B cell (primary cell): ENCODE results near the gene ZNF142. TPM values are rescaled to one million over a fixed set of nuclear protein-coding genes. Genes with fewer than 3 reads are reported as not detected.

Experiments used
- ATAC-seq: fragments of 200-7000 bp; cut with Tn5 transposase; one replicate; pipeline ENCODE4 v1.10.0; 2021; ENCODE audit warnings: low read depth, mild to moderate bottlenecking, moderate number of reproducible peaks, moderate library complexity
- CTCF ChIA-PET: fragments of 350-600 bp; sonication (Branson Sonifier 250); formaldehyde crosslinking; loops from one replicate; lab custom pipeline; 2021; ENCODE audit warnings: antibody characterized with exemption, inconsistent platforms; lab: Charles Lee
- POLR2A ChIA-PET: fragments of 350-600 bp; sonication (Branson Sonifier 250); formaldehyde crosslinking; loops from one replicate; lab custom pipeline; 2021; ENCODE audit warnings: antibody characterized with exemption; lab: Charles Lee
- DNase-seq: peaks from one replicate; pipeline ENCODE4 v3.0.0; 2013
- H2AFZ ChIP-seq: 2 replicates; pipeline ENCODE4 v1.6.1; 2012; ENCODE audit warnings: mild to moderate bottlenecking, low read depth, low read length; ENCODE audit not compliant: insufficient read depth, poor library complexity, severe bottlenecking
- H3K27ac ChIP-seq, 2 donors: 1 replicate in 1 of 2; 2 replicates in 1 of 2; pipeline ENCODE4 v1.5.1; 2012 to 2013; ENCODE audit warnings: low read length in 2 of 2, mild to moderate bottlenecking in 2 of 2, moderate library complexity in 1 of 2
- H3K27me3 ChIP-seq, 4 experiments: fragments of 200-600 bp in 1 of 4; sonication (generic) in 1 of 4; replicated peaks in 1 of 4; 1 replicate in 2 of 4; 2 replicates in 2 of 4; pipeline versions ENCODE4 v1.6.1 to v1.7.0; 2013 to 2016; ENCODE audit warnings: low read length in 3 of 4, mild to moderate bottlenecking in 2 of 4, mixed read lengths in 1 of 4, moderate library complexity in 1 of 4; ENCODE audit not compliant: insufficient read depth in 4 of 4, control insufficient read depth in 3 of 4; ENCODE audit errors: control extremely low read depth in 1 of 4
- H3K36me3 ChIP-seq, 2 experiments: replicated peaks in 1 of 2; 1 replicate in 1 of 2; 2 replicates in 1 of 2; pipeline versions ENCODE4 v1.6.1 to v1.7.1; 2013; ENCODE audit warnings: low read length in 1 of 2; ENCODE audit not compliant: insufficient read depth in 2 of 2, control insufficient read depth in 1 of 2; ENCODE audit errors: control extremely low read depth in 1 of 2, extremely low read depth in 1 of 2
- H3K4me1 ChIP-seq, 2 donors: fragments of 200-600 bp in 1 of 2; sonication (generic) in 1 of 2; 1 replicate in 1 of 2; 2 replicates in 1 of 2; pipeline versions ENCODE4 v1.5.1 to v1.6.1; 2013 to 2017; ENCODE audit warnings: low read length in 2 of 2; ENCODE audit not compliant: control insufficient read depth in 2 of 2, insufficient read depth in 2 of 2
- H3K4me2 ChIP-seq: replicated peaks from 2 replicates; pipeline ENCODE3; 2012; ENCODE audit warnings: mild to moderate bottlenecking, low read depth, low read length; ENCODE audit not compliant: poor library complexity, severe bottlenecking
- H3K4me3 ChIP-seq, 5 experiments: fragments of 200-600 bp in 1 of 5; sonication (generic) in 1 of 5; 1 replicate in 3 of 5; 2 replicates in 2 of 5; pipeline versions ENCODE4 v1.5.1 to v1.7.0; 2011 to 2016; ENCODE audit warnings: low read length in 4 of 5, mild to moderate bottlenecking in 4 of 5, low read depth in 2 of 5, control low read depth in 1 of 5, moderate library complexity in 1 of 5; ENCODE audit not compliant: insufficient read depth in 1 of 5; ENCODE audit errors: control extremely low read depth in 1 of 5, extremely low read depth in 1 of 5
- H3K79me2 ChIP-seq: fragments of 200-600 bp; sonication (generic); one replicate; pipeline ENCODE4 v1.6.0; 2016; ENCODE audit warnings: low read length; ENCODE audit not compliant: control insufficient read depth, insufficient read depth
- H3K9ac ChIP-seq: fragments of 200-600 bp; sonication (generic); 2 replicates; pipeline ENCODE4 v1.6.1; 2017; ENCODE audit warnings: mild to moderate bottlenecking, low read length, moderate library complexity
- H3K9me3 ChIP-seq, 3 donors: one replicate each; pipeline versions ENCODE4 v1.6.1 to v1.7.1; 2013; ENCODE audit warnings: low read length in 2 of 3; ENCODE audit not compliant: control insufficient read depth in 2 of 3, insufficient read depth in 1 of 3; ENCODE audit errors: control extremely low read depth in 1 of 3
- H4K20me1 ChIP-seq: 2 replicates; pipeline ENCODE4 v1.6.0; 2012; ENCODE audit warnings: mild to moderate bottlenecking, low read length; ENCODE audit not compliant: insufficient read depth, control insufficient read depth, poor library complexity, severe bottlenecking
- H3K27ac Mint-ChIP-seq: one replicate; pipeline ENCODE4 v1.8.0; 2021; ENCODE audit warnings: mixed read lengths
- H3K27me3 Mint-ChIP-seq: one replicate; pipeline ENCODE4 v1.8.0; 2021; ENCODE audit warnings: mixed read lengths
- H3K4me1 Mint-ChIP-seq: one replicate; pipeline ENCODE4 v1.8.0; 2021; ENCODE audit warnings: mixed read lengths
- H3K4me3 Mint-ChIP-seq: one replicate; pipeline ENCODE4 v1.8.0; 2021; ENCODE audit warnings: mixed read lengths
- H3K9me3 Mint-ChIP-seq: one replicate; pipeline ENCODE4 v1.8.0; 2022; ENCODE audit warnings: mixed read lengths; ENCODE audit not compliant: insufficient read depth
- CTCF ChIP-seq: fragments of 200-600 bp; IDR thresholded peaks from one replicate; pipeline ENCODE4 v1.8.0; 2022; ENCODE audit warnings: antibody characterized with exemption, mild to moderate bottlenecking
- EZH2 ChIP-seq: IDR thresholded peaks from 2 replicates; pipeline ENCODE4 v1.6.1; 2012; ENCODE audit warnings: borderline replicate concordance, low read depth, mild to moderate bottlenecking, moderate library complexity, low read length; ENCODE audit not compliant: insufficient read depth, poor library complexity, severe bottlenecking
- WGBS: methylation state at CpG from one replicate; pipeline ENCODE4 v1.1.5; 2013; ENCODE audit warnings: missing lambda C conversion rate; ENCODE audit not compliant: insufficient coverage; 5-methylcytosine and 5-hydroxymethylcytosine counted together
- intact Hi-C: fragments of 100-400 bp; cut with micrococcal nuclease; formaldehyde crosslinking; loops from one replicate; pipeline ENCODE4 v1.10.0; 2022
- polyA plus RNA-seq: library from polyadenylated mRNA; depleted of rRNA; stranded (reverse); fragments of >200 nt; gene quantifications from 2 replicates; pipeline ENCODE4 v1.2.3, GENCODE V29; 2012
- total RNA-seq, 2 donors: library from RNA; stranded (reverse); fragments of 120-200 nt in 1 of 2; gene quantifications; 1 replicate in 1 of 2; 2 replicates in 1 of 2; pipeline versions ENCODE4 v1.2.3 to v1.2.4, GENCODE V29; 2013 to 2022

The ZNF142 gene
- total and polyA plus RNA-seq, 2 donors (not counting 1 experiment from before 2014, with no cell fraction given): 26.7 to 51.1 TPM

- intact Hi-C loops: no loop called here
- no peak for ATAC-seq
Observed at GRCh38 chr2:218643751-218644310, 15.6 kb downstream of the ZNF142 start.

More at GRCh38 chr2:218643751-218644310, 15.6 kb downstream of the ZNF142 start:
- no peak for DNase-seq
- ChIA-PET POLR2A (no interaction called here), CTCF (no interaction called here)
- Histone ChIP-seq H3K9ac (no peak overlapping the region), H3K4me1 (peaks cover 3 to 5% of the 10 kb centered on the region in 2 donors), H3K27me3 (no peaks in the 10 kb centered on the region), H3K4me2 (no peak overlapping the region), H4K20me1 (peaks cover 12% of the 10 kb centered on the region), H3K27ac (no peak overlapping the region), H3K79me2 (peaks cover 21% of the 10 kb centered on the region), H2AFZ (no peak overlapping the region), H3K36me3 (peaks cover 27 to 78% of the 10 kb centered on the region in 2 experiments), H3K4me3 (no peak overlapping the region), H3K9me3 (no peaks in the 10 kb centered on the region)
- 98% methylated on average over 7 of the region's 10 CpGs for WGBS
- Mint-ChIP-seq H3K27me3 (no peaks in the 10 kb centered on the region), H3K4me3 (no peak overlapping the region), H3K27ac (no peak overlapping the region), H3K4me1 (peaks cover 6% of the 10 kb centered on the region), H3K9me3 (no peaks in the 10 kb centered on the region)
- TF ChIP-seq EZH2 (no peak), CTCF (no peak)
